A673 (cell line): ENCODE measurements around the gene PRKAG2.

ENCODE experiments used
- EZH2 ChIP-seq: fragments of 200-600 bp; sonication (generic); IDR thresholded peaks from 2 replicates; pipeline ENCODE4 v1.6.1; 2017; ENCODE audit warnings: borderline replicate concordance, low read depth, mild to moderate bottlenecking, mixed read lengths, antibody characterized with exemption, low read length; ENCODE audit not compliant: poor library complexity, severe bottlenecking
- TF ChIP-seq, protein P1 (sequence below): fragments of 300-800, 200-600 bp; sonication (generic); conservative IDR thresholded peaks from 2 replicates; pipeline ENCODE4 v1.5.1; 2017; ENCODE audit warnings: low read depth, mild to moderate bottlenecking, antibody characterized with exemption, low read length, moderate library complexity, mixed read lengths

GRCh38 chr7:151725844-151726651 is 150.9 kb downstream of the PRKAG2 start:
- TF ChIP-seq, protein P1, sequence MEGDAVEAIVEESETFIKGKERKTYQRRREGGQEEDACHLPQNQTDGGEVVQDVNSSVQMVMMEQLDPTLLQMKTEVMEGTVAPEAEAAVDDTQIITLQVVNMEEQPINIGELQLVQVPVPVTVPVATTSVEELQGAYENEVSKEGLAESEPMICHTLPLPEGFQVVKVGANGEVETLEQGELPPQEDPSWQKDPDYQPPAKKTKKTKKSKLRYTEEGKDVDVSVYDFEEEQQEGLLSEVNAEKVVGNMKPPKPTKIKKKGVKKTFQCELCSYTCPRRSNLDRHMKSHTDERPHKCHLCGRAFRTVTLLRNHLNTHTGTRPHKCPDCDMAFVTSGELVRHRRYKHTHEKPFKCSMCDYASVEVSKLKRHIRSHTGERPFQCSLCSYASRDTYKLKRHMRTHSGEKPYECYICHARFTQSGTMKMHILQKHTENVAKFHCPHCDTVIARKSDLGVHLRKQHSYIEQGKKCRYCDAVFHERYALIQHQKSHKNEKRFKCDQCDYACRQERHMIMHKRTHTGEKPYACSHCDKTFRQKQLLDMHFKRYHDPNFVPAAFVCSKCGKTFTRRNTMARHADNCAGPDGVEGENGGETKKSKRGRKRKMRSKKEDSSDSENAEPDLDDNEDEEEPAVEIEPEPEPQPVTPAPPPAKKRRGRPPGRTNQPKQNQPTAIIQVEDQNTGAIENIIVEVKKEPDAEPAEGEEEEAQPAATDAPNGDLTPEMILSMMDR: no peak
- no peak for TF ChIP-seq EZH2
